Endothelial cell of umbilical vein (primary cell): ENCODE data around the gene TANGO2. TPM values are rescaled to one million over a fixed set of nuclear protein-coding genes. Genes with fewer than 3 reads are reported as not detected.

Source experiments
- BruUV-seq: library from RNA; stranded (reverse); fragments of 400-500 nt; replicated peaks from 2 replicates; lab custom pipeline; 2021; lab: Mats Ljungman, UMichigan
- CTCF ChIA-PET: fragments of 300-600, 350-600 bp; sonication (Branson Sonifier 250); formaldehyde crosslinking; loops from one replicate; lab custom pipeline; 2021; ENCODE audit warnings: antibody characterized with exemption, inconsistent platforms; lab: Charles Lee
- POLR2A ChIA-PET: fragments of 300-600, 350-600 bp; sonication (Branson Sonifier 250); formaldehyde crosslinking; loops from one replicate; lab custom pipeline; 2021; ENCODE audit warnings: antibody characterized with exemption, inconsistent platforms; lab: Charles Lee
- DNase-seq: peaks from one replicate; pipeline ENCODE4 v3.0.0-alpha.2; 2011; ENCODE audit warnings: low read depth, low spot score
- FAIRE-seq: peaks from 2 replicates; lab custom pipeline; 2011; peaks lifted over from hg19 to GRCh38; lab: Jason Lieb, UNC
- H2AFZ ChIP-seq: 2 replicates; pipeline ENCODE4 v1.6.0; 2012; ENCODE audit warnings: low read depth, low read length, control low read depth, inconsistent platforms
- H3K27ac ChIP-seq: 2 replicates; pipeline ENCODE4 v1.5.1; 2011; ENCODE audit warnings: low read depth, mild to moderate bottlenecking, control low read depth, low read length, moderate library complexity; ENCODE audit not compliant: insufficient read depth
- H3K27me3 ChIP-seq, 2 experiments: 2 replicates each; pipeline versions ENCODE4 v1.6.0 to v1.6.1; 2011; ENCODE audit warnings: low read length in 2 of 2, mixed read lengths in 1 of 2; ENCODE audit not compliant: control insufficient read depth in 2 of 2, insufficient read depth in 2 of 2
- H3K36me3 ChIP-seq, 2 experiments: 2 replicates in 1 of 2; 3 replicates in 1 of 2; pipeline ENCODE4 v1.5.1; 2011; ENCODE audit warnings: low read length in 2 of 2, mild to moderate bottlenecking in 1 of 2, moderate library complexity in 1 of 2; ENCODE audit not compliant: control insufficient read depth in 2 of 2, insufficient read depth in 2 of 2; ENCODE audit errors: extremely low read depth in 1 of 2
- H3K4me1 ChIP-seq: 3 replicates; pipeline ENCODE4 v1.5.1; 2011; ENCODE audit warnings: mild to moderate bottlenecking, low read length; ENCODE audit not compliant: control insufficient read depth, insufficient read depth; ENCODE audit errors: extremely low read depth
- H3K4me2 ChIP-seq: 2 replicates; pipeline ENCODE4 v1.6.1; 2011; ENCODE audit warnings: low read length, control low read depth, mixed read lengths; ENCODE audit not compliant: insufficient read depth
- H3K4me3 ChIP-seq, 3 experiments: fragments of 200-600 bp in 1 of 3; sonication (generic), shearing (Covaris generic) in 1 of 3; replicated peaks in 1 of 3; 2 replicates each; pipeline ENCODE4 v1.5.1; 2011 to 2016; ENCODE audit warnings: control low read depth in 3 of 3, low read length in 3 of 3, mild to moderate bottlenecking in 2 of 3, inconsistent platforms in 1 of 3, low read depth in 1 of 3, moderate library complexity in 1 of 3; ENCODE audit not compliant: insufficient read depth in 1 of 3
- H3K79me2 ChIP-seq: 2 replicates; pipeline ENCODE4 v1.6.0; 2012; ENCODE audit warnings: low read length, inconsistent platforms; ENCODE audit not compliant: control insufficient read depth, insufficient read depth
- H3K9ac ChIP-seq: replicated peaks from 2 replicates; pipeline ENCODE3; 2011; ENCODE audit warnings: low read length, control low read depth; ENCODE audit not compliant: insufficient read depth; ENCODE audit errors: extremely low read depth
- H3K9me1 ChIP-seq: replicated peaks from 3 replicates; pipeline ENCODE4 v1.6.0; 2011; ENCODE audit warnings: mild to moderate bottlenecking, low read length; ENCODE audit not compliant: control insufficient read depth, insufficient read depth; ENCODE audit errors: extremely low read depth
- H3K9me3 ChIP-seq: replicated peaks from 2 replicates; pipeline ENCODE4 v1.5.1; 2012; ENCODE audit warnings: low read length, inconsistent platforms; ENCODE audit not compliant: control insufficient read depth, insufficient read depth
- H4K20me1 ChIP-seq: replicated peaks from 2 replicates; pipeline ENCODE3; 2011; ENCODE audit warnings: mild to moderate bottlenecking, low read length; ENCODE audit not compliant: control insufficient read depth, insufficient read depth; ENCODE audit errors: extremely low read depth
- CTCF ChIP-seq, 2 donors: IDR thresholded peaks; 1 replicate in 1 of 2; 2 replicates in 1 of 2; pipeline ENCODE4 v1.5.1; 2011; ENCODE audit warnings: low read length in 2 of 2, mild to moderate bottlenecking in 2 of 2, moderate library complexity in 2 of 2, control low read depth in 1 of 2, inconsistent platforms in 1 of 2, low read depth in 1 of 2; ENCODE audit not compliant: insufficient read depth in 1 of 2; ENCODE audit errors: extremely low read depth in 1 of 2
- EZH2 ChIP-seq: IDR thresholded peaks from 2 replicates; pipeline ENCODE4 v1.6.1; 2012; ENCODE audit warnings: borderline replicate concordance, low read depth, mild to moderate bottlenecking, moderate library complexity, low read length, inconsistent platforms; ENCODE audit not compliant: severe bottlenecking
- FOS ChIP-seq: IDR thresholded peaks from 2 replicates; pipeline ENCODE4 v1.6.1; 2011; ENCODE audit warnings: mild to moderate bottlenecking, low read length, moderate library complexity, borderline replicate concordance; ENCODE audit not compliant: insufficient read depth
- GATA2 ChIP-seq: IDR thresholded peaks from 2 replicates; pipeline ENCODE4 v1.7.0; 2011; ENCODE audit warnings: low read depth, mild to moderate bottlenecking, moderate library complexity, mixed read lengths, low read length; ENCODE audit not compliant: insufficient read length, insufficient read depth
- JUN ChIP-seq: IDR thresholded peaks from 2 replicates; pipeline ENCODE4 v1.6.1; 2011; ENCODE audit warnings: borderline replicate concordance, low read depth; ENCODE audit not compliant: insufficient read length, insufficient read depth
- MAX ChIP-seq: IDR thresholded peaks from 2 replicates; pipeline ENCODE4 v1.6.1; 2011; ENCODE audit not compliant: insufficient read depth, insufficient read length
- MYC ChIP-seq: IDR thresholded peaks from one replicate; pipeline ENCODE4 v1.6.1; 2011; ENCODE audit warnings: mild to moderate bottlenecking, low read depth, low read length
- POLR2A ChIP-seq: IDR thresholded peaks from 2 replicates; pipeline ENCODE4 v1.6.1; 2012; ENCODE audit warnings: low read depth, mild to moderate bottlenecking, control low read depth, low read length
- POLR2AphosphoS5 ChIP-seq: IDR thresholded peaks from 2 replicates; pipeline ENCODE4 v1.6.1; 2012; ENCODE audit warnings: low read depth, mild to moderate bottlenecking, control low read depth, low read length, moderate library complexity; ENCODE audit not compliant: insufficient read depth
- dilution Hi-C: fragments of 300-500 bp; cut with MboI; formaldehyde crosslinking; loops from one replicate; pipeline ENCODE4 v1.15.0; 2019; ENCODE audit warnings: low sequenced_read_pairs; ENCODE audit not compliant: extremely low pct_ligation_motif_present
- intact Hi-C: fragments of 100-400 bp; cut with micrococcal nuclease; formaldehyde crosslinking; loops from one replicate; pipeline ENCODE4 v1.10.0; 2022
- polyA plus RNA-seq, 4 experiments: library from polyadenylated mRNA; depleted of rRNA in 3 of 4; stranded (reverse) in 3 of 4; unstranded in 1 of 4; fragments of >200 nt; gene quantifications; 2 replicates each; pipeline versions ENCODE4 v1.2.1 to v1.2.3, GENCODE V29; 2011 to 2012; ENCODE audit warnings: missing spikeins in 1 of 4
- total RNA-seq: library from RNA; stranded (reverse); gene quantifications from 2 replicates; pipeline ENCODE4 v1.2.3, GENCODE V29; 2021

Gene TANGO2
- total and polyA plus RNA-seq, 2 donors (not counting 3 experiments of a cell fraction or from before 2014, with no cell fraction given): 40.0 to 49.3 TPM

- Histone ChIP-seq H4K20me1 (no peaks in the 10 kb centered on the region), H3K4me3 (no peak overlapping the region), H2AFZ (no peak overlapping the region), H3K79me2 (peaks cover 43% of the 10 kb centered on the region), H3K4me2 (no peak overlapping the region), H3K9me1 (no peaks in the 10 kb centered on the region), H3K9ac (no peak overlapping the region), H3K4me1 (no peaks in the 10 kb centered on the region), H3K27me3 (no peaks in the 10 kb centered on the region), H3K27ac (no peak overlapping the region), H3K36me3 (peaks cover 59 to 62% of the 10 kb centered on the region in 2 experiments), H3K9me3 (no peaks in the 10 kb centered on the region)
- FAIRE-seq (no peak), DNase-seq (no peak)
- TF ChIP-seq MYC (no peak), FOS (no peak), CTCF (IDR thresholded peaks at IDR 0.05; ENCODE audit: extremely low read depth in 1 of 2, insufficient read depth in 1 of 2, low read depth in 1 of 2, low read length in 2 of 2) (no peak), GATA2 (no peak), POLR2A (no peak), POLR2AphosphoS5 (no peak), MAX (no peak), JUN (no peak), EZH2 (no peak)
- ChIA-PET POLR2A (no interaction called here), CTCF (no interaction called here)
- intact Hi-C loops: no loop called here
- no TSS peak for BruUV-seq
- dilution Hi-C loops: no loop called here
Observed at GRCh38 chr22:20095521-20095920, 74.6 kb downstream of the TANGO2 start.
